ENCODE results near the gene ZCCHC2. TPM values are rescaled to one million over a fixed set of nuclear protein-coding genes. Genes with fewer than 3 reads are reported as not detected.
A peak's percentile ranks its signal among the peaks of the same experiment; 100 is the strongest.

ZCCHC2 gene
- total and polyA plus RNA-seq, 2 of the 13 experiments (the other 11 are each of a cell fraction or from before 2014, with no cell fraction given): 62.5 to 76.1 TPM

- TF ChIP-seq ZNF710 (CRISPR knock-in tag; IDR thresholded peaks at IDR 0.05; ENCODE audit: borderline replicate concordance) (no peak), ZC3H13 (CRISPR knock-in tag; IDR thresholded peaks at IDR 0.05) (no peak), ZNF737 (CRISPR knock-in tag; IDR thresholded peaks at IDR 0.05; ENCODE audit: borderline replicate concordance) (no peak), ZNF589 (CRISPR knock-in tag; conservative IDR thresholded peaks at IDR 0.05) (no peak), NFIB (CRISPR knock-in tag; IDR thresholded peaks at IDR 0.05; ENCODE audit: borderline replicate concordance) (no peak), ZNF570 (CRISPR knock-in tag; IDR thresholded peaks at IDR 0.05; ENCODE audit: borderline replicate concordance) (no peak), SRF (IDR thresholded peaks at IDR 0.05; ENCODE audit: low read depth, low read length) (no peak), YEATS4 (CRISPR knock-in tag; IDR thresholded peaks at IDR 0.05; ENCODE audit: borderline replicate concordance) (no peak), ZNF329 (CRISPR knock-in tag; IDR thresholded peaks at IDR 0.05; ENCODE audit: low read depth) (no peak), ZNF530 (CRISPR knock-in tag; IDR thresholded peaks at IDR 0.05; ENCODE audit: low read depth) (no peak), KAT7 (CRISPR knock-in tag; IDR thresholded peaks at IDR 0.05; ENCODE audit: borderline replicate concordance) (no peak), ZNF563 (CRISPR knock-in tag; IDR thresholded peaks at IDR 0.05) (no peak), HIVEP1 (CRISPR knock-in tag; IDR thresholded peaks at IDR 0.05) (no peak), SMC3 (IDR thresholded peaks at IDR 0.05; ENCODE audit: low read length) (no peak), RXRB (CRISPR knock-in tag; IDR thresholded peaks at IDR 0.05; ENCODE audit: borderline replicate concordance) (peak; percentile 25; the same call in 1 of the 2 replicates), IRF9 (CRISPR knock-in tag; IDR thresholded peaks at IDR 0.05; ENCODE audit: borderline replicate concordance) (no peak), ZNF879 (CRISPR knock-in tag; IDR thresholded peaks at IDR 0.05) (no peak), MEF2D (CRISPR knock-in tag; IDR thresholded peaks at IDR 0.05) (no peak), ZFP36 (IDR thresholded peaks at IDR 0.05; ENCODE audit: borderline replicate concordance, low read depth, low read length, partially characterized antibody) (no peak), HOXD1 (CRISPR knock-in tag; IDR thresholded peaks at IDR 0.05) (0 out of 2 replicates have a peak, but pooled peaks have one; percentile 36), MTF1 (CRISPR knock-in tag; IDR thresholded peaks at IDR 0.05) (no peak), ZNF709 (CRISPR knock-in tag; IDR thresholded peaks at IDR 0.05) (no peak), RFX5 (IDR thresholded peaks at IDR 0.05; ENCODE audit: low read depth, low read length) (no peak), MED1 (CRISPR knock-in tag; IDR thresholded peaks at IDR 0.05) (0 out of 2 replicates have a peak, but pooled peaks have one; percentile 19), ZFP41 (CRISPR knock-in tag; IDR thresholded peaks at IDR 0.05; ENCODE audit: borderline replicate concordance) (no peak)
- TF ChIP-seq, protein P1, sequence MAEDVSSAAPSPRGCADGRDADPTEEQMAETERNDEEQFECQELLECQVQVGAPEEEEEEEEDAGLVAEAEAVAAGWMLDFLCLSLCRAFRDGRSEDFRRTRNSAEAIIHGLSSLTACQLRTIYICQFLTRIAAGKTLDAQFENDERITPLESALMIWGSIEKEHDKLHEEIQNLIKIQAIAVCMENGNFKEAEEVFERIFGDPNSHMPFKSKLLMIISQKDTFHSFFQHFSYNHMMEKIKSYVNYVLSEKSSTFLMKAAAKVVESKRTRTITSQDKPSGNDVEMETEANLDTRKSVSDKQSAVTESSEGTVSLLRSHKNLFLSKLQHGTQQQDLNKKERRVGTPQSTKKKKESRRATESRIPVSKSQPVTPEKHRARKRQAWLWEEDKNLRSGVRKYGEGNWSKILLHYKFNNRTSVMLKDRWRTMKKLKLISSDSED (CRISPR knock-in tag; IDR thresholded peaks at IDR 0.05): no peak
- TF ChIP-seq, protein P2, sequence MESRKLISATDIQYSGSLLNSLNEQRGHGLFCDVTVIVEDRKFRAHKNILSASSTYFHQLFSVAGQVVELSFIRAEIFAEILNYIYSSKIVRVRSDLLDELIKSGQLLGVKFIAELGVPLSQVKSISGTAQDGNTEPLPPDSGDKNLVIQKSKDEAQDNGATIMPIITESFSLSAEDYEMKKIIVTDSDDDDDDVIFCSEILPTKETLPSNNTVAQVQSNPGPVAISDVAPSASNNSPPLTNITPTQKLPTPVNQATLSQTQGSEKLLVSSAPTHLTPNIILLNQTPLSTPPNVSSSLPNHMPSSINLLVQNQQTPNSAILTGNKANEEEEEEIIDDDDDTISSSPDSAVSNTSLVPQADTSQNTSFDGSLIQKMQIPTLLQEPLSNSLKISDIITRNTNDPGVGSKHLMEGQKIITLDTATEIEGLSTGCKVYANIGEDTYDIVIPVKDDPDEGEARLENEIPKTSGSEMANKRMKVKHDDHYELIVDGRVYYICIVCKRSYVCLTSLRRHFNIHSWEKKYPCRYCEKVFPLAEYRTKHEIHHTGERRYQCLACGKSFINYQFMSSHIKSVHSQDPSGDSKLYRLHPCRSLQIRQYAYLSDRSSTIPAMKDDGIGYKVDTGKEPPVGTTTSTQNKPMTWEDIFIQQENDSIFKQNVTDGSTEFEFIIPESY (CRISPR knock-in tag; IDR thresholded peaks at IDR 0.05): no peak
These were observed 84.5 kb downstream of the ZCCHC2 start (continued) for GRCh38 chr18:62607302-62607701.
